Measurements from ENCODE around the gene MAP3K20. TPM values are rescaled to one million over a fixed set of nuclear protein-coding genes. Genes with fewer than 3 reads are reported as not detected.

The MAP3K20 gene
- total and polyA plus RNA-seq, 2 experiments from 2014 or later: 7.6 to 9.6 TPM

- no peak for TF ChIP-seq REST (IDR thresholded peaks at IDR 0.05; ENCODE audit: unreplicated experiment)
Observed at GRCh38 chr2:173221132-173221695, 145.6 kb downstream of the MAP3K20 start (continued).

- ATAC-seq: no peak
- Mint-ChIP-seq H3K27ac (no peak overlapping the region; the same call in 1 of the 2 replicates), H3K36me3 (ENCODE audit: low read depth) (no peaks in the 10 kb centered on the region), H3K4me3 (no peak overlapping the region), H3K9me3 (no peaks in the 10 kb centered on the region), H3K4me1 (peaks cover 20% of the 10 kb centered on the region), H3K27me3 (ENCODE audit: insufficient read depth, low read depth, poor library complexity) (peaks cover 3% of the 10 kb centered on the region)
- no peak overlapping the region for H3K4me3 ChIP-seq
- no peak overlapping the region for H2AFZ ChIP-seq
- no peaks in the 10 kb centered on the region for H3K36me3 ChIP-seq (ENCODE audit: insufficient read depth)
- DNase-seq (ENCODE audit: low spot score): no peak
- no peak overlapping the region for H3K4me2 ChIP-seq
- no peaks in the 10 kb centered on the region for H3K9me2 ChIP-seq (ENCODE audit: insufficient read depth)
- H3F3A ChIP-seq (replicated peaks; ENCODE audit: low read depth): no peaks in the 10 kb centered on the region
- H3K4me1 ChIP-seq (ENCODE audit: insufficient read depth): peaks cover 16% of the 10 kb centered on the region
- H4K20me1 ChIP-seq (replicated peaks; ENCODE audit: insufficient read depth): no peaks in the 10 kb centered on the region
- H3K79me2 ChIP-seq (replicated peaks; ENCODE audit: insufficient read depth): no peaks in the 10 kb centered on the region
- H3K27me3 ChIP-seq (ENCODE audit: insufficient read depth): no peaks in the 10 kb centered on the region
- TF ChIP-seq ZNF462 (CRISPR knock-in tag; IDR thresholded peaks at IDR 0.05) (no peak), ZNF331 (CRISPR knock-in tag; IDR thresholded peaks at IDR 0.05; ENCODE audit: low read depth) (no peak), STAT1 (IDR thresholded peaks at IDR 0.05; ENCODE audit: unreplicated experiment) (no peak), EZH2 (IDR thresholded peaks at IDR 0.05; ENCODE audit: low read depth, unreplicated experiment) (no peak), JUNB (IDR thresholded peaks at IDR 0.05; ENCODE audit: unreplicated experiment) (no peak)
- H3K27ac ChIP-seq (ENCODE audit: low read depth): no peak overlapping the region
Observed at GRCh38 chr2:173221937-173222594, 146.4 kb downstream of the MAP3K20 start.
